Germinal center (tissue), 1 donor: ENCODE measurements around the gene EIF1AD.
"Not testable (repeated sequence)": the region's sequence is repeated elsewhere in the genome, so short reads cannot be mapped to it uniquely, and the experiment has no call there.

Experiments
- DNase-seq: peaks from one replicate; pipeline ENCODE4 v3.0.0; 2012; ENCODE audit warnings: mixed read lengths, low spot score

EIF1AD gene

DNA sequence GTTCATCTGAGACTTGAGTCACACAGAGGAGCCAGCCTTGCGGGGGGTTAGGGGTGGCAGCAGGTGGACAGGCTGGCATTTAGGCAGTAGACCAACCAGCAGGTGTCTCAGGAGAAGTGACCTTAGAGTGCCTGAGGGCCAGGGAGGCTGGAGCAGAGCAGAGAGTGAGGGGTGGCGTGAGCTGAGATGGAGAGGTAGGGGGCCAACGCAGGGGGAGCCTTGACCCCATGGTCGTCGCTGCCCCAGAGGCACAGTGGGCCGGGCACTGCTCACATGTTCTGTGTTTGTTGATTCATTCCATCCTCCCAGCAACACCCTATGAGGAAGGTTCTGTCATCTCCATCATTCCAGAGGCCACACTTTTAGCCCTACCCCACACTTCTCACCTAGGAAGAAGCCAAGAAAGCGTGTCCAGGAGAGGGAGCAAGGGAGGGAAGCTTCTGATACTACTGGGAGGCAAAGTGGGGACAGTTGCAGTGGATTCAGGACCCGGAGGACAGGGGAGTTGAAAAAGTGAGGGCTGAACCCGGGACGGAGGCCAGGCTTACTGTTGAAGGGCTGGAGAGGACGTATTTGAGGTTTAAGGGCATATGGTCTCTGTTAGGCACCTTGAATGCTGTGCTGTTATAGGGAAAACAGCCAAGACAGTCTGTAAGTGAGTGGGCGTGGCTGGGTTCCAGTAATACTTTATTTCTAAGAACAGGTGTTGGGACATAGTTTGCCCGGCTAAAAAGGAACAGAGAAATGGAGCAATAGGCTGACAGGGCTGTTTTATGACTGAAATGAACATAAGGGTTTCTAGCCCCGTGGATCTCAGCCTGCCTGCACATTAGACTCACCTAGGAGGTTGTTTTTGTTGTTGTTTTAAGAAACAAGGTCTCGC, 33.1 kb downstream of the EIF1AD start:
- no peak for DNase-seq

DNA sequence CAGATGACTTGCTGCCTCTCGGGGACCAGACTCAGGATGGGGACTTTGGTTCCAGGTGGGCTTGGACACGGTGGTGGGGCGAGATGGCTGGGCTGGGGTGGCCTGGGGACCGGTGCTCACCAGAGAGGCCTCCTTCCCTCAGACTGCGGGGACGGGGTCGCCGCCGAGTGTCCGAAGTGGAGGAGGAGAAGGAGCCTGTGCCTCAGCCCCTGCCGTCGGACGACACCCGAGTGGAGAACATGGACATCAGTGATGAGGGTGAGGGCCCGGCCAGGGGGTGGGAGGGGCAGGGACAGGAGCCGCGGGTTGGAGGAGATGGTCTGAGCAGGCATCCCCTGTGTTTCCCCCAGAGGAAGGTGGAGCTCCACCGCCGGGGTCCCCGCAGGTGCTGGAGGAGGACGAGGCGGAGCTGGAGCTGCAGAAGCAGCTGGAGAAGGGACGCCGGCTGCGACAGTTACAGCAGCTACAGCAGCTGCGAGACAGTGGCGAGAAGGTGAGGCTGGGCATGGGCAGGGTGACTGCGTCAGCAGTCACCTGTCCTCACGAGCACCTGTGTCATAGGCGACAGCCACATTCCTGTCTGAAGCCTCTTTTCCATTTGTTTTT, 34.5 kb downstream of the EIF1AD start:
- no peak for DNase-seq

DNA sequence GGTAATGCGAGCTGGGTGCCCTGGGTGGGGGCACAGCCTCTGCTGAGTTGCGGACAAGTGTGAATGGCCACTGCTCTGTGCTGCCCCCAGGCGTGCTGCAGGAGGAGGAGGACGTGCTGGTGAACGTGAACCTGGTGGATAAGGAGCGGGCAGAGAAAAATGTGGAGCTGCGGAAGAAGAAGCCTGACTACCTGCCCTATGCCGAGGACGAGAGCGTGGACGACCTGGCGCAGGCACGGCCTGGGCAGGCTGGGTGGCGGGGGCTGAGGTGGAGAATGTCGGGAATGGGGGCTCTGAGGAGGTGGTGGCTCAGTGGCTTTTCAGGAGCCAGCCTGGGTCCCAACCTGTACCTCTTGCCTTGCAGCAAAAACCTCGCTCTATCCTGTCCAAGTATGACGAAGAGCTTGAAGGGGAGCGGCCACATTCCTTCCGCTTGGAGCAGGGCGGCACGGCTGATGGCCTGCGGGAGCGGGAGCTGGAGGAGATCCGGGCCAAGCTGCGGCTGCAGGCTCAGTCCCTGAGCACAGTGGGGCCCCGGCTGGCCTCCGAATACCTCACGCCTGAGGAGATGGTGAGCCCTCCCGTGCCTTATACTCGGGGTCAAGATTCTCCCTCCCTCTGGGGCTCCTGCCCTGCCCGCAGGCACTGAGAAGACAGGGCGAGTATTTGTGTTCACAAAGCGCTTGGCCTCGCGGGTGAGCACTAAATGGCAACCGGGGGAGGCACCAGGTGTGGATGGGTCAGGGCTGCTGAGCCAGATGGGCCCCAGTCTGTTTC, 35.8 kb downstream of the EIF1AD start:
- DNase-seq: no peak

DNA sequence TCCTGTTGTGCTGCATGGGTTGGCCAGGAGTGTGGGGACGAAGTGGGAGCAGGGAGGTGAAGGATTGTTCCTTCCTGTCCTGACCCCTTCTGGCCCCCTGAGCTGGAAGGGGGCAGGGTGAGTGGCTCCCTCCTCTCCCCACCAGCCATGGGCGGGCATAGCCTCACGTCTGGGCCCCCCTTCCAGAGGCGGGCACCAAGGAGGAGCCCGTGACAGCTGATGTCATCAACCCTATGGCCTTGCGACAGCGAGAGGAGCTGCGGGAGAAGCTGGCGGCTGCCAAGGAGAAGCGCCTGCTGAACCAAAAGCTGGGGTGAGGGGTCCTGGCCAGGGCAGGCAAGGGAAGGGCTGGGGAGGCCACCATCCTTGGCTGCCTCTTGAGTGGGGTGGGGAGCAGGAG, 37.1 kb downstream of the EIF1AD start:
- DNase-seq: no peak

DNA sequence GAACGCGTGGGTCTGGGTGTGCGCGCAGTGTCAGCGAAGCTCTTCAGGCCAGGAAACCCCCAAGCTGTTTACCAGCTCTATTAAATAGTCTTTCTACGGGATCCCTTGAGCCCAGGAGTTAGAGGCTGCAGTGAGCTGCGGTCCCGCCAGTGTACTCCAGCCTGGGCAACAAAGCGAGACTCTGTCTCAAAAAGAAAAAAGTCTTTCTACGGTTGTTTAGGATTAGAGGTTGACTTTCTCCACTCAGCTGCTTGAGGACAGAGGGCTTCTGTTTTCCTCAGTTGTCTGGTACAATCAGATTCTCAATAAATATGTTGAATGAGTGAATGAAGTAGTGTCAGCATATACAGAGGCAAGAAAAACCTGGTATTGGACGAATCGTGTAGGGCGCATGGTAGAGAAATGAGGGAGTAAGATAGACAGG, 39.8 kb downstream of the EIF1AD start:
- DNase-seq: no peak

DNA sequence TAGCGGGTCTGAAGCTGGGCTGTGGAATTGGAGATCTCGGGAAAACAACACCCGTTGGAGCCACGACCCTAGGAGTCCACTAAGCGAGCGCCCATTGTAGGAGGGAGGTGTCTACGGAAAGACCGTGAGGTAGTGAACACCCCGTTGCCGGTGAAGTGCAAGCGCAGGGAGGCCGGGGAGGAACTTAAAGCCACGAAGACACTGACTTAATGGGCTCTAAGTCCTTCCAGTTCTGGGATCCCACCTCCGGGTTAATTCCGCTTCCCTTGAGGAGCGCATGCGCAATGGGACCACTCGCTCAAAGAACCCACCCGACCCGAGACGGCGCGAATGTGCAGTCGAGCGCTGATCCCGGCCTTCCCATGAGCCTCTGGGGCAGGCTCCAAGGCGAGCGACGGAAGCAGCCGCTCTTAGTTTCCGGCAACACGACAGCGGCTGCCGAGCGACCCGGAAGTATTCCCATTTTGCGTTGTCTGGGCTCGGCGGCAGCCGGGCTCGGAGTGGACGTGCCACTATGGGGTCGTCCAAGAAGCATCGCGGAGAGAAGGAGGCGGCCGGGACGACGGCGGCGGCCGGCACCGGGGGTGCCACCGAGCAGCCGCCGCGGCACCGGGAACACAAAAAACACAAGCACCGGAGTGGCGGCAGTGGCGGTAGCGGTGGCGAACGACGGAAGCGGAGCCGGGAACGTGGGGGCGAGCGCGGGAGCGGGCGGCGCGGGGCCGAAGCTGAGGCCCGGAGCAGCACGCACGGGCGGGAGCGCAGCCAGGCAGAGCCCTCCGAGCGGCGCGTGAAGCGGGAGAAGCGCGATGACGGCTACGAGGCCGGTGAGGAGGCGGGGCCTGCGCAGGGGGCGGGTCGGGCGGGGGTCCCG, 40.5 kb downstream of the EIF1AD start, which contains the start of gene SART1:
SART1 (plus strand) TSS at position 468 of the 874 bp plus-strand sequence; CDS start at position 515, 47 bp downstream.
- peak; percentile 98 for DNase-seq

DNA sequence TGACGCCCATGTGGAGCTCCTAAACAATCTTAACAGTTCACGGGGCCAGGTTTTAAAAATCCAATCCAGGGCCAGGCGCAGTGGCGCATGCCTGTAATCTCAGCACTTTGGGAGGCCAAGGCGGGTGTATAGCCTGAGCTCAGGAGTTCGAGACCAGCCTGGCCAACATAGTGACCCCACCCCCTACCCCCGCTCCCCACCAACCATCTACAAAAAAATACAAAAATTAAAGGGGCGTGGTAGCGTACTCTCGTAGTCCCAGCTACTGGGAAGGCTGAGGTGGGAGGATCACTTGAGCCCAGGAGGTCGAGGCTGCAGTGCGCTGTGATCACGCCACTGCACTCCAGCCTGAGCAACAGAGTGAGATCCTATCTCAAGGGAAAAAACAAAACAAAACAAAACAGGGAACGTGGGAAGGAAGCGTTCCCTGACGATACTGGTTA, 41.1 kb downstream of the EIF1AD start:
- no peak for DNase-seq

DNA sequence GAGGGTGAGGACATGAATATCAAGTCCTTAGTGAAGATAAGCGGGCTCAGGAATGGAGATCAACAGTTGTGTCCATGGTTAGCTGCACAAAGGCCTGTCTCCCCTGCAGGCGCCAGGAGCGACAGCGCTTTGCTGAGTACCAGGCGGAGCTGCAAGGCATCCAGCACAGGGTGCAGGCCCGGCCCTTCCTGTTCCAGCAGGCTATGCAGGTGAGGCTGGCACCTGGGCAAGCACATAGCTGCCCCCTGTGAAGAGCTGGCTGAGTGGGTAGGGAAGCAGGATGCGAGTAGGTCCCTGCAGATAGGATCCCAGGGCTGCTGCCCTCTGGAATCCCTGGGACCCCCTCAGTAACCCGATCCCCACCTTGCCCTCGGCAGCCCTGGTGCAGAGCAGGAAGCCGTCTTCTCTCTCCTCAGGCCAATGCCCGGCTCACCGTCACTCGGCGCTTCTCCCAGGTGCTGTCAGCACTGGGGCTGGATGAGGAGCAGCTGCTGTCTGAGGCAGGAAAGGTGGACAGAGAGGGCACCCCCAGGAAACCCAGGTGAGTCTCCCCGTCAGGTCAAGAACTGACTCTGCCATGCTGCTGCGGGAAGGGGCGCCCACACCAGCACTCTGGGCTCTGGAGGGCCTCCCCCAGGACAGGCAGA, 43.1 kb downstream of the EIF1AD start:
- no peak for DNase-seq

DNA sequence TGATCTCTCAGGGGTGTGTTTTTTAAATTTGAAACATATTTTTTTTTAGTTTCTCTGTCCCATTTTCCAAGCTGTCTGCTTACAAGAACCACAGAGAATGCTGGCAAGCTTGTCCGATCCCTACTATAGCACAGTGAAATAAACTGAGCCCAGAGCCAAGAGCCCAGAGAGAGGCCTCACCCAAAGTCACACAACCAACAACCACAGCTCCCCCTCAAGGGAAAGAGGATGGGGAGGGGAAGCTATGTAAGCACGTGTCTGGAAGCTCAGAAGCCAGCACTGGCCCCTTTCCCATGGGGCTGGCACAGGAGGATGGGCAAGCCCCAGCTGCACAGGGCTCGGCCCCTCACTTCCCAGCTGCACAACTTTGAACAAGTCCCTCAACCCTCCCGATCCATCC, 43.7 kb downstream of the EIF1AD start:
- no peak for DNase-seq

DNA sequence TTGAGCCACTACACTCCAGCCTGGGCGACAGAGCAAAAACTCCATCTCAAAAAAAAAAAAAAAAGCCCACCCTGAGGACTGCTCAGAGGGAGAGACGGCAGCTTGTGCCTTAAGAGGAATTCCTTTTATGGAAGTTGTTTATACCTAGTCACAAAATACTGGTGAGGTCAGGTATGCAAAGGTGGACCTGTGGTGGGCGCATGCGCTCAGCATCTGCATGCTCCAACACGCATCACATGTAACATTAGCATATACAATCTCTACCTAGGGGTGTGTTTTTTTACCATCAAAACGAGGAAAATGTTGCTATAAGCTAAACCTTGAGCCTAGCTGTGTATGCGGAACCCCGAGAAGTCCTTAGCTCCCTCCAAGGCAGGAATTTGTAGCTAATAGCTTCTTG, 47.2 kb downstream of the EIF1AD start:
- DNase-seq: no peak

DNA sequence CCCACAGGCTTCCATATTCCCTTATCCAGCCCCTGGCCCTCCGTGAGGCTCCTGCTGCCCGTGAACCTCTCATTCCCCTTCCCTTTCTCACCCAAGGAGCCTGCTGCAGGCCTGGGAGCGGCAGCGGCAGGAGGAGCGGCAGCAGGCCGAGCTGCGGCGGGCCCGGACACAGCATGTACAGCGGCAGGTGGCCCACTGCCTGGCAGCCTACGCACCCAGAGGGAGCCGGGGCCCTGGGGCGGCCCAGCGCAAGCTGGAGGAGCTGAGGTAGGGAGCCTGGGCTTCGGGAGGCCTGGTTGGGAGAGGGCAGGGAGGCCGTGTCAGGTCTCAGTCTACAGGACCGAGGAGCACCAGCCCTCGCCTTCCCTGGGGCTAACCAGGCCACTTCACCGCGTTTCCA, 48.5 kb downstream of the EIF1AD start:
- DNase-seq: no peak

DNA sequence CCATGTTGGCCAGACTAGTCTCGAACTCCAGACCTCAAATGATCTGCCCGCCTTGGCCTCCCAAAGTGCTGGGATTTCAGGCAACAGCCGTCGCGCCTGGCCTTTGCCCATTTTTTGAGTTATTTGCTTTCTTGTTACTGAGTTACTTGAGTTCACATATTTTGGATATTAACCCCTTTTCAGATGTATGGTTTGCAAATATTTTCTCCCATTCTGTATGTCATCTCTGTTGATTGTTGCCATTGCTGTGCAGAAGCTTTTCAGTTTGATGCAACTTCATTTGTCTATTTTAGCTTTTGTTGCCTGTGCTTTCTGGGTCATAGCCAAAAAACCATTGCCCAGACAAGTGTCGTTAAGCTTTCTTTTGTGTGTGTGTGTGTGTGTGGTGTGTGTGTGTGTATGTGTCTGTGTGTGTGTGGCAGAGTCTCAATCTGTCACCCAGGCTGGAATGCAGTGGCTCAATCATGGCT, 49.9 kb downstream of the EIF1AD start:
- no peak for DNase-seq

DNA sequence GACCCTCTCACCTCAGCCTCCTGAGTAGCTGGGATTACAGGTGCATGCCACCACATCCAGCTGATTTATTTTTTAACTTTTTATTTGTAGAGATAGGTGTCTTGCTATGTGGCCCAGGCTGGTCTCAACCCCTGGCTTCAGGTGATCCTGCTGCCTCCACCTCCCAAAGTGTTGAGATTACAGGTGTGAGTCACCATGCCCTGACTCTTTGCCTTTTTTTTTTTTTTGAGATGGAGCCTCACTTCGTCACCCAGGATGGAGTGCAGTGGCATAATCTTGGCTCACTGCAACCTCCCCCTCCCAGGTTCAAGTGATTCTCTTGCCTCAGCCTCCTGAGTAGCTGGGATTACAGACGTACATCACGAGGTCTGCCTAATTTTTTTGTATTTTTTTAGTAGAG, 50.3 kb downstream of the EIF1AD start:
- DNase-seq: not testable (repeated sequence)

DNA sequence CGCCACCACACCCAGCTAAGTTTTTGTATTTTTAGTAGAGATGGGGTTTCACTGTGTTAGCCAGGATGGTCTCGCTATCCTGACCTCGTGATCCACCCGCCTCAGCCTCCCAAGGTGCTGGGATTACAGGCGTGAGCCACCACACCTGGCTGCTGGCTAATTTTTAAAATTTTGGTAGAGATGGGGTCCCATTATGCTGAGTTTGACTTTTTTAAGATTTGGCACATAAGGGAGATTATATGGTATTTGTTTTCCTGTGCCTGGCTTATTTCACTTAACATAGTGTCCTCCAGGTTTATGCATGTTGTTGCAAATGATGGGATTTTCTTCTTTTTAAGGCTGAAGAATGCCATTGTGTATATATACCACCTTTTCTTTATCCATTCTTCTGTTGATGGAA, 51.2 kb downstream of the EIF1AD start:
- not testable (repeated sequence) for DNase-seq

DNA sequence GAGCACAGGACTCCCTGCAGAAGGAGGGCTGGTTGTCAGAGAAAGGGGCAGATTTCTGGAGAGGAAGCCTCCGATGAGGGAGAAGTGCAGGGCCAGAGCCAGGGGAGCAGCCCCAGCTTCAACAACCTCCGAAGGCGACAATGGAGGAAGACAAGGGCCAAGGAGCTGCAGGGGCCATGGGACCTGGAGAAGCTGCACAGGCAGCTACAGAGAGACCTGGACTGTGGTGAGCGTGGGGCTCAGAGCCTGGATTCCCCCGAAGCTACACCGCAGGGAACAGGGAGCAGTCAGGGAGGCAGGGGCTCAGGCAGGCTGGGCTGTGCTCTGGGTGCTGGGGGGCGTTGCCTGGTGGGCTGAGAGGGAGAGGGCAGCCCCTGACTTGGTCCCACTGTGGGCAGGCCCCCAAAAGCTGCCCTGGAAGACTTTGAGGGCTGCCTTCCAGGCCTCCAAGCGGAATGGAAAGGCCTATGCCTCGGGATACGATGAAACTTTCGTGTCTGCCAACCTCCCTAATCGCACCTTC, 54.3 kb downstream of the EIF1AD start:
- no peak for DNase-seq

DNA sequence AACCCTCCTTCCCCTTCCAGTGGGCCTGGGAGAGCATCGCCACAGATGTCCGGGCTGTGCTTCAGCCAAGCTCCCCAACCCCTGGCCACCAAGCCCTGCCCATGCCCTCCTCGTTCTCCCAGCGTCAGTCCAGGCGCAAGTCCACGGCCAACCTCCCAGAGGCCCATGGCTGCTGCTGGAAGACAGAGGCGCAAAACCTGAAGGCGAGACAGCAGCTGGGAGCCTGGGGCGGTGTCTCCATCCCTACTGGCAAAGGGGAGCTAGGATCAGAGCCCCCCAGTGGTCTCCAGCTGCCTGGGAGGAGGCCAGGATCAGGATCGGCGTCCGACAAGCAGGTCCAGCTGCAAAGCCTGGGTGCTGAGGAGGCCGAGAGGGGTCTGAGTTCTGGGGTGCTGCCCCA, 54.8 kb downstream of the EIF1AD start:
- no peak for DNase-seq

DNA sequence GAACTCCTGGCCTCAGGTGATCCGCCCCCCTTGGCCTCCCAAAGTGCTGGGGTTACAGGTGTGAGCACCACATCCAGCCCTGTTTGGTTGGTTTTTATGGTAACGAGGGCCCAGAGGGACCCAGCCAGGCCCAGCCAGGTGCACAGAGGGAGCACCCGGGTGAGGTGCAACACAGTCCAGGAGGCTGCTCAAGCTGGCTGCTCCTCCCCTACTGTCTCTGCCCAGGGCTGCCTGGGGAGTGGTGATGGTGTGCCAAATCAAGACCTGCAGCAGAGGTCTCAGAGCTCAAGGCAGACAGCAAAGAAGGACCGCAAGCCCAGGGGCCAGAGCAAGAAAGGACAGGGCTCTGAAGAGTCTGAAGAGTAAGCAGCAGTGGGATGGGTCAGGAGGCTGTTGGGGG, 55.3 kb downstream of the EIF1AD start:
- DNase-seq: no peak
